GM21447 (cell line): ENCODE measurements around the gene YBX1.

ENCODE experiments used
- ATAC-seq: cut with Tn5 transposase; IDR thresholded peaks from one replicate; pipeline ENCODE4 v1.9.1; 2021; ENCODE audit not compliant: unreplicated experiment

YBX1 gene

GRCh38 chr1:42681741-42682483 lies at the start of gene YBX1:
Gene YBX1, plus strand, starts transcription at chr1:42682418. Its CDS starts 148 bp downstream, at chr1:42682566.
- peak; percentile 91 for ATAC-seq

GRCh38 chr1:42639116-42639515 lies 43.1 kb upstream of the YBX1 start:
- no peak for ATAC-seq

GRCh38 chr1:42646056-42646455 lies 36.2 kb upstream of the YBX1 start:
- ATAC-seq = no peak

- no peak for ATAC-seq
Measured at GRCh38 chr1:42657201-42657600, 25.0 kb upstream of the YBX1 start.

- peak; percentile 93 for ATAC-seq
Measured at GRCh38 chr1:42657981-42658876, 24.0 kb upstream of the YBX1 start, which contains the start of gene PPIH. Gene PPIH, plus strand, starts transcription at chr1:42658423. Its CDS starts 24 bp downstream, at chr1:42658447.

GRCh38 chr1:42658877-42659337 lies 23.3 kb upstream of the YBX1 start:
- peak; percentile 6 for ATAC-seq

- ATAC-seq = no peak
Measured at GRCh38 chr1:42660907-42661500, 21.2 kb upstream of the YBX1 start.

- no peak for ATAC-seq
Measured at GRCh38 chr1:42669936-42670335, 12.3 kb upstream of the YBX1 start.

GRCh38 chr1:42670425-42670824 lies 11.8 kb upstream of the YBX1 start:
- ATAC-seq = no peak

- no peak for ATAC-seq
Measured at GRCh38 chr1:42674214-42674613, 8.0 kb upstream of the YBX1 start.

- no peak for ATAC-seq
Measured at GRCh38 chr1:42674682-42675081, 7.5 kb upstream of the YBX1 start.

GRCh38 chr1:42675467-42675866 lies 6.8 kb upstream of the YBX1 start:
- no peak for ATAC-seq

- ATAC-seq = no peak
Measured at GRCh38 chr1:42676534-42677087, 5.6 kb upstream of the YBX1 start.

- no peak for ATAC-seq
Measured at GRCh38 chr1:42679364-42679983, 2.7 kb upstream of the YBX1 start.

GRCh38 chr1:42680055-42680454 lies 2.2 kb upstream of the YBX1 start:
- no peak for ATAC-seq

GRCh38 chr1:42680921-42681683 lies 1.1 kb upstream of the YBX1 start:
- ATAC-seq = no peak

GRCh38 chr1:42682484-42682738 lies 193 bp downstream of the YBX1 start:
- peak; percentile 9 for ATAC-seq

GRCh38 chr1:42682739-42683531 lies 717 bp downstream of the YBX1 start:
- peak; percentile 32 for ATAC-seq

- no peak for ATAC-seq
Measured at GRCh38 chr1:42684139-42684538, 1.9 kb downstream of the YBX1 start.
